Thoracic aorta (tissue), 2 donors: ENCODE results near the gene UPB1. TPM values are rescaled to one million over a fixed set of nuclear protein-coding genes. Genes with fewer than 3 reads are reported as not detected.

Source experiments
- ATAC-seq: fragments of 150-250 bp; one replicate; pipeline ENCODE4 v1.8.0; 2017; ENCODE audit warnings: low read depth; ENCODE audit not compliant: insufficient number of reproducible peaks, low FRiP score
- DNase-seq: peaks from one replicate; pipeline ENCODE4 v3.0.0-alpha.2; 2020; ENCODE audit warnings: low spot score
- H3K27ac ChIP-seq, 2 donors: fragments of 200-600 bp; sonication (generic); 1 replicate in 1 of 2; 2 replicates in 1 of 2; pipeline ENCODE4 v1.5.1; 2016; ENCODE audit warnings: mild to moderate bottlenecking in 2 of 2, moderate library complexity in 2 of 2
- H3K27me3 ChIP-seq: fragments of 200-600 bp; sonication (generic); replicated peaks from 2 replicates; pipeline ENCODE4 v1.6.0; 2016; ENCODE audit warnings: mild to moderate bottlenecking; ENCODE audit not compliant: insufficient read depth
- H3K36me3 ChIP-seq: fragments of 200-600 bp; sonication (generic); one replicate; pipeline ENCODE4 v1.5.1; 2016
- H3K4me1 ChIP-seq, 2 donors: fragments of 200-600 bp; sonication (generic); 1 replicate in 1 of 2; 2 replicates in 1 of 2; pipeline versions ENCODE4 v1.5.1 to v1.6.0; 2016; ENCODE audit warnings: low read depth in 2 of 2, mild to moderate bottlenecking in 1 of 2; ENCODE audit not compliant: control insufficient read depth in 1 of 2
- H3K4me3 ChIP-seq: fragments of 200-600 bp; sonication (generic); 2 replicates; pipeline ENCODE4 v1.5.1; 2016; ENCODE audit warnings: mild to moderate bottlenecking
- H3K9me3 ChIP-seq: fragments of 200-600 bp; sonication (generic); 2 replicates; pipeline ENCODE4 v1.5.1; 2016
- CTCF ChIP-seq: fragments of 200-600 bp; sonication (generic); IDR thresholded peaks from one replicate; pipeline ENCODE4 v1.5.1; 2019; ENCODE audit warnings: antibody characterized with exemption
- total RNA-seq, 2 donors: library from RNA; depleted of rRNA; stranded (reverse); fragments of >200 nt; gene quantifications; one replicate each; pipeline versions ENCODE4 v1.1.0 to v1.2.3, GENCODE V29; 2016

UPB1 gene
- total RNA-seq, 2 donors from 2014 or later = 1.5 to 2.7 TPM

GRCh38 chr22:24540470-24540869 is 45.3 kb downstream of the UPB1 start:
- DNase-seq (no peak), ATAC-seq (no peak)
- Histone ChIP-seq H3K27ac (no peak overlapping the region), H3K4me1 (peaks cover 2 to 22% of the 10 kb centered on the region in 2 donors), H3K36me3 (peaks cover 48% of the 10 kb centered on the region), H3K9me3 (no peaks in the 10 kb centered on the region), H3K4me3 (no peak overlapping the region), H3K27me3 (no peaks in the 10 kb centered on the region)
- TF ChIP-seq CTCF = no peak

- ATAC-seq = no peak
- DNase-seq = no peak
- H3K9me3 ChIP-seq = no peaks in the 10 kb centered on the region
- TF ChIP-seq CTCF = no peak
- H3K4me3 ChIP-seq = no peak overlapping the region
- peaks cover 57% of the 10 kb centered on the region for H3K36me3 ChIP-seq
- no peak overlapping the region for H3K27ac ChIP-seq
- H3K4me1 ChIP-seq = peaks cover 2 to 26% of the 10 kb centered on the region in 2 donors
- no peaks in the 10 kb centered on the region for H3K27me3 ChIP-seq
Measured at GRCh38 chr22:24541681-24542515, 46.8 kb downstream of the UPB1 start.

- DNase-seq (no peak), ATAC-seq (no peak)
- Histone ChIP-seq H3K27ac (no peak overlapping the region), H3K36me3 (peaks cover 64% of the 10 kb centered on the region), H3K9me3 (no peaks in the 10 kb centered on the region), H3K4me3 (no peak overlapping the region), H3K4me1 (peaks cover 2 to 26% of the 10 kb centered on the region in 2 donors), H3K27me3 (no peaks in the 10 kb centered on the region)
- TF ChIP-seq CTCF = no peak
Measured at GRCh38 chr22:24542641-24543040, 47.5 kb downstream of the UPB1 start.

- Histone ChIP-seq H3K36me3 (peaks cover 70% of the 10 kb centered on the region), H3K27me3 (no peaks in the 10 kb centered on the region), H3K9me3 (no peaks in the 10 kb centered on the region), H3K4me1 (peaks cover 2 to 26% of the 10 kb centered on the region in 2 donors), H3K27ac (no peak overlapping the region), H3K4me3 (no peak overlapping the region)
- TF ChIP-seq CTCF = no peak
- DNase-seq (no peak), ATAC-seq (no peak)
Measured at GRCh38 chr22:24543185-24543601, 48.1 kb downstream of the UPB1 start.

GRCh38 chr22:24543679-24544243 is 48.6 kb downstream of the UPB1 start:
- no peak overlapping the region for H3K4me3 ChIP-seq
- no peaks in the 10 kb centered on the region for H3K27me3 ChIP-seq
- DNase-seq = no peak
- peaks cover 72% of the 10 kb centered on the region for H3K36me3 ChIP-seq
- no peak for ATAC-seq
- no peaks in the 10 kb centered on the region for H3K9me3 ChIP-seq
- no peak for TF ChIP-seq CTCF
- no peak overlapping the region for H3K27ac ChIP-seq
- H3K4me1 ChIP-seq = peaks cover 2 to 26% of the 10 kb centered on the region in 2 donors
